ENCODE results near the gene STUM. TPM values are rescaled to one million over a fixed set of nuclear protein-coding genes. Genes with fewer than 3 reads are reported as not detected.

The STUM gene
- polyA plus RNA-seq, 1 donor = 2.6 TPM

GRCh38 chr1:226562989-226563388 lies 14.4 kb downstream of the STUM start:
- DNase-seq = no peak

GRCh38 chr1:226563666-226564065 lies 15.1 kb downstream of the STUM start:
- DNase-seq = no peak

GRCh38 chr1:226565476-226565875 lies 16.9 kb downstream of the STUM start:
- DNase-seq = no peak

- no peak for DNase-seq
These were observed 17.7 kb downstream of the STUM start for GRCh38 chr1:226566234-226566633.

- DNase-seq = no peak
These were observed 18.2 kb downstream of the STUM start for GRCh38 chr1:226566760-226567159.

GRCh38 chr1:226568077-226568831 lies 19.7 kb downstream of the STUM start:
- DNase-seq = no peak

- DNase-seq = no peak
These were observed 20.6 kb downstream of the STUM start for GRCh38 chr1:226568975-226569741.

- DNase-seq = no peak
These were observed 21.4 kb downstream of the STUM start for GRCh38 chr1:226569879-226570547.

- DNase-seq = no peak
These were observed 23.3 kb downstream of the STUM start for GRCh38 chr1:226571893-226572292.

- DNase-seq = no peak
These were observed 23.8 kb downstream of the STUM start for GRCh38 chr1:226572325-226572726.

GRCh38 chr1:226574044-226574443 lies 25.5 kb downstream of the STUM start:
- no peak for DNase-seq

GRCh38 chr1:226574591-226575435 lies 26.2 kb downstream of the STUM start:
- no peak for DNase-seq

- no peak for DNase-seq
These were observed 26.8 kb downstream of the STUM start for GRCh38 chr1:226575436-226575720.

- no peak for DNase-seq
These were observed 27.3 kb downstream of the STUM start for GRCh38 chr1:226575739-226576378.

- DNase-seq = no peak
These were observed 28.0 kb downstream of the STUM start for GRCh38 chr1:226576601-226577000.

- DNase-seq = no peak
These were observed 29.0 kb downstream of the STUM start for GRCh38 chr1:226577401-226578180.

- no peak for DNase-seq
These were observed 30.5 kb downstream of the STUM start for GRCh38 chr1:226578946-226579578.

GRCh38 chr1:226579781-226580323 lies 31.3 kb downstream of the STUM start:
- no peak for DNase-seq

GRCh38 chr1:226580625-226581270 lies 32.2 kb downstream of the STUM start:
- DNase-seq = no peak
